Measurements from ENCODE around the gene SLC16A6. TPM values are rescaled to one million over a fixed set of nuclear protein-coding genes. Genes with fewer than 3 reads are reported as not detected.
"Not testable (repeated sequence)": the region's sequence is repeated elsewhere in the genome, so short reads cannot be mapped to it uniquely, and the experiment has no call there.

Gene SLC16A6
- total RNA-seq, 4 donors from 2014 or later, result 9.2 to 20.9 (median 17.8) TPM

DNA sequence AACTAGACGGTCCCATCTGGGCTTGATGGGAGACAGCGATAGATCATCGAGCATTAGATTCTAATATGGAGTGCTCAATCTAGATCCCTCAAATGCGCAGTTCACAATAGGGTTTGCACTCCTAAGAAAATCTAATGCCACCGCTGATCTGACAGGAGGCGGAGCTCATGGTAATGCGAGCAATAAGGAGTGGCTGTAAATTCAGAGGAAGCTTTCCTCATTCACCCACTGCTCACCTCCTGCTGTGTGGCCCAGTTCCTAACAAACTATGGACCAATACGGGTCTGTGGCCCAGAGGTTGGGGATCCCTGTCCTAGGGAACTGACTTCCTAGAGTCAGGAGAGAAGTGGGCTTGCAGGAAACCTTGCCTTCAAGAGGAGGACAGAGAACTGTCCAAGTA is 68.3 kb downstream of the SLC16A6 start:
- TF ChIP-seq, protein P1, sequence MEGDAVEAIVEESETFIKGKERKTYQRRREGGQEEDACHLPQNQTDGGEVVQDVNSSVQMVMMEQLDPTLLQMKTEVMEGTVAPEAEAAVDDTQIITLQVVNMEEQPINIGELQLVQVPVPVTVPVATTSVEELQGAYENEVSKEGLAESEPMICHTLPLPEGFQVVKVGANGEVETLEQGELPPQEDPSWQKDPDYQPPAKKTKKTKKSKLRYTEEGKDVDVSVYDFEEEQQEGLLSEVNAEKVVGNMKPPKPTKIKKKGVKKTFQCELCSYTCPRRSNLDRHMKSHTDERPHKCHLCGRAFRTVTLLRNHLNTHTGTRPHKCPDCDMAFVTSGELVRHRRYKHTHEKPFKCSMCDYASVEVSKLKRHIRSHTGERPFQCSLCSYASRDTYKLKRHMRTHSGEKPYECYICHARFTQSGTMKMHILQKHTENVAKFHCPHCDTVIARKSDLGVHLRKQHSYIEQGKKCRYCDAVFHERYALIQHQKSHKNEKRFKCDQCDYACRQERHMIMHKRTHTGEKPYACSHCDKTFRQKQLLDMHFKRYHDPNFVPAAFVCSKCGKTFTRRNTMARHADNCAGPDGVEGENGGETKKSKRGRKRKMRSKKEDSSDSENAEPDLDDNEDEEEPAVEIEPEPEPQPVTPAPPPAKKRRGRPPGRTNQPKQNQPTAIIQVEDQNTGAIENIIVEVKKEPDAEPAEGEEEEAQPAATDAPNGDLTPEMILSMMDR (IDR thresholded peaks at IDR 0.05), result no peak
- no peak for TF ChIP-seq POLR2A (IDR thresholded peaks at IDR 0.05)
- DNase-seq, result no peak
- Histone ChIP-seq H3K4me3 (no peak overlapping the region), H3K27ac (no peak overlapping the region), H3K9me3 (no peaks in the 10 kb centered on the region), H3K4me1 (peaks cover 0 to 8% (median 0%) of the 10 kb centered on the region in 3 donors), H3K36me3 (peaks cover 0 to 16% (median 0%) of the 10 kb centered on the region in 3 donors), H3K27me3 (no peaks in the 10 kb centered on the region)
- WGBS, 2 donors, result 93% methylated on average over 8 of the region's 8 CpGs
- intact Hi-C loops (cut with DNase I), result no loop called here

- peaks cover 0 to 8% (median 0%) of the 10 kb centered on the region in 3 donors for H3K4me1 ChIP-seq
- H3K27ac ChIP-seq, result no peak overlapping the region
- H3K27me3 ChIP-seq, result no peaks in the 10 kb centered on the region
- WGBS, 2 donors, result 56 to 66% methylated on average over 4 of the region's 4 CpGs
- H3K36me3 ChIP-seq, result peaks cover 0 to 16% (median 0%) of the 10 kb centered on the region in 3 donors
- TF ChIP-seq POLR2A (IDR thresholded peaks at IDR 0.05), result no peak
- TF ChIP-seq, protein P1 (IDR thresholded peaks at IDR 0.05), result no peak
- H3K4me3 ChIP-seq, result no peak overlapping the region
- intact Hi-C loops (cut with DNase I), result no loop called here
- no peaks in the 10 kb centered on the region for H3K9me3 ChIP-seq
- no peak for DNase-seq
These were observed 69.1 kb downstream of the SLC16A6 start for GRCh38 chr17:68221786-68222185.

GRCh38 chr17:68220786-68221185 is 70.1 kb downstream of the SLC16A6 start:
- DNase-seq; H3K9me3 ChIP-seq; H3K4me3 ChIP-seq; H3K4me1 ChIP-seq; H3K27ac ChIP-seq; intact Hi-C loops (cut with DNase I); H3K27me3 ChIP-seq: not testable (repeated sequence)
- 93 to 98% methylated on average over 10 to 12 of the region's 12 CpGs for WGBS, 2 donors
- peaks cover 0 to 16% (median 0%) of the 10 kb centered on the region in 3 donors for H3K36me3 ChIP-seq

DNA sequence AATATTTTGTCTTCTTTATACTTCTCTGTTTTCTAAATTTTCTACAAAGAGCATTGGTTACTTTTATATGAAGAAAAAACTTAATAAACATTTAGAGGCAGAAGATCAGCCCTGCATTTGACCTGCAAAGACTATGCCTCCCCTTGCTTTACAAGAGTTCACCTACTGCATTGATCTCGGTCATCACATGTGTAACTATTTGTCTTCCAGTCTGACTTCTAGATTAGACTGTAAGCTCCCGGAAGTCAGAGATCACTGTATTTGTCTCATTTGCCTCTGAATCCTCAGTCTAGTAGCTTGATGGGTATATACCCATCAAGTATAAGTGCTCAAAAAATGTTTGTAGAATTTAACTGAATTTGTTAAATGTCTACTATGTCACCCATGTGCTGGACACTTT is 70.7 kb downstream of the SLC16A6 start:
- intact Hi-C loops (cut with DNase I); H3K4me3 ChIP-seq; H3K4me1 ChIP-seq; H3K27me3 ChIP-seq; H3K27ac ChIP-seq; DNase-seq; H3K9me3 ChIP-seq: not testable (repeated sequence)
- H3K36me3 ChIP-seq, result peaks cover 0 to 16% (median 0%) of the 10 kb centered on the region in 3 donors
- WGBS, 2 donors, result 83 to 88% methylated on average over 2 of the region's 2 CpGs

DNA sequence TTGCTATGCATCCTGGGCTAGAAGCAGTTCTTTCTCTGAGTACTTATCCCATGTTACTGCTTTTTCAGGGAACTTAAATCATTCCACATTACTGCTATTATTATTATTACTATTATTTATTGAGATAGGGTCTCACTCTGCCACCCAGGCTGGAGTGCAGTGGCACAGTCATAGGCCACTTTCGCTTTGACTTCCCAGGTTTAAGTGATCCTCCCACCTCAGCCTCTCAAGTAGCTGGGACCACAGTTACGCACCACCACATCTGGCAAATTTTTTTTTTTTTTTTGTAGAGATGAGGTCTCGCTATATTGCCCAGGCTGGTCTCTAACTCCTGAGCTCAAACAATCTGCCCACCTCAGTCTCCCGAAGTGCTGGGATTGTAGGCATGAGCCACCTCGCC is 71.5 kb downstream of the SLC16A6 start:
- H3K27ac ChIP-seq; H3K9me3 ChIP-seq; H3K4me1 ChIP-seq; H3K27me3 ChIP-seq; intact Hi-C loops (cut with DNase I); DNase-seq; H3K4me3 ChIP-seq: not testable (repeated sequence)
- peaks cover 0 to 16% (median 0%) of the 10 kb centered on the region in 3 donors for H3K36me3 ChIP-seq
- WGBS, 2 donors, result 91 to 93% methylated on average over 5 of the region's 5 CpGs

Other genes starting within 250 kb of the SLC16A6 start
- gene AMZ2, start 43.1 kb downstream of the SLC16A6 start, total RNA-seq, result 10 to 100 TPM; 13.7 to 47.7 (median 35.1) TPM
- 1 to 10 TPM; 6.1 to 8.9 (median 7.0) TPM for gene ARSG, start 368 bp upstream of the SLC16A6 start, total RNA-seq
- gene WIPI1, start 166.4 kb upstream of the SLC16A6 start, total RNA-seq, result 10 to 100 TPM; 23.0 to 32.2 (median 25.5) TPM
- gene PRKAR1A, start 221.3 kb upstream of the SLC16A6 start, total RNA-seq, result 100 to 1,000 TPM; 137 to 195 (median 187) TPM

All from esophagus squamous epithelium (tissue), 5 donors.